ENCODE measurements around the gene CC2D1B.

Gene CC2D1B

GRCh38 chr1:52358851-52359497 is 7.0 kb downstream of the CC2D1B start:
- DNase-seq (ENCODE audit: low read depth), result no peak

GRCh38 chr1:52357397-52357796 is 8.6 kb downstream of the CC2D1B start:
- no peak for DNase-seq (ENCODE audit: low read depth)

GRCh38 chr1:52356818-52357355 is 9.1 kb downstream of the CC2D1B start:
- DNase-seq (ENCODE audit: low read depth), result no peak

- DNase-seq (ENCODE audit: low read depth), result no peak
These were observed 10.0 kb downstream of the CC2D1B start for GRCh38 chr1:52355847-52356505.

GRCh38 chr1:52355436-52355835 is 10.6 kb downstream of the CC2D1B start:
- DNase-seq (ENCODE audit: low read depth), result no peak

GRCh38 chr1:52352690-52353089 is 13.3 kb downstream of the CC2D1B start:
- no peak for DNase-seq (ENCODE audit: low read depth)

- DNase-seq (ENCODE audit: low read depth), result no peak
These were observed 17.2 kb downstream of the CC2D1B start for GRCh38 chr1:52348704-52349300.

GRCh38 chr1:52346653-52347052 is 19.4 kb downstream of the CC2D1B start:
- DNase-seq (ENCODE audit: low read depth), result no peak

GRCh38 chr1:52345252-52345651 is 20.8 kb downstream of the CC2D1B start:
- DNase-seq (ENCODE audit: low read depth), result no peak

GRCh38 chr1:52343979-52344378 is 22.0 kb downstream of the CC2D1B start:
- DNase-seq (ENCODE audit: low read depth), result no peak

- DNase-seq (ENCODE audit: low read depth), result no peak
These were observed 24.2 kb downstream of the CC2D1B start for GRCh38 chr1:52341655-52342260.

GRCh38 chr1:52337439-52337838 is 28.6 kb downstream of the CC2D1B start:
- no peak for DNase-seq (ENCODE audit: low read depth)

- no peak for DNase-seq (ENCODE audit: low read depth)
These were observed 31.0 kb downstream of the CC2D1B start for GRCh38 chr1:52334906-52335528.

- no peak for DNase-seq (ENCODE audit: low read depth)
These were observed 33.6 kb downstream of the CC2D1B start for GRCh38 chr1:52332411-52332810.

GRCh38 chr1:52328615-52329014 is 37.4 kb downstream of the CC2D1B start:
- no peak for DNase-seq (ENCODE audit: low read depth)

GRCh38 chr1:52325786-52326185 is 40.2 kb downstream of the CC2D1B start:
- no peak for DNase-seq (ENCODE audit: low read depth)

GRCh38 chr1:52323731-52324130 is 42.3 kb downstream of the CC2D1B start:
- DNase-seq (ENCODE audit: low read depth), result no peak

GRCh38 chr1:52321061-52321460 is 44.9 kb downstream of the CC2D1B start:
- DNase-seq (ENCODE audit: low read depth), result no peak

GRCh38 chr1:52306227-52307006 is 59.6 kb downstream of the CC2D1B start:
- DNase-seq (ENCODE audit: low read depth), result no peak

GRCh38 chr1:52305417-52306226 is 60.4 kb downstream of the CC2D1B start:
- no peak for DNase-seq (ENCODE audit: low read depth)

All from HS-27A (cell line).